Osteocyte (in vitro differentiated cells): ENCODE measurements around the gene RPL38. TPM values are rescaled to one million over a fixed set of nuclear protein-coding genes. Genes with fewer than 3 reads are reported as not detected.

ENCODE experiments used
- DNase-seq: peaks from one replicate; pipeline ENCODE4 v3.0.0; 2021; ENCODE audit warnings: mixed read lengths; ENCODE audit not compliant: unreplicated experiment; ENCODE audit errors: extremely low spot score
- H3K27ac Mint-ChIP-seq: one replicate; pipeline ENCODE4 v1.8.0; 2021; ENCODE audit warnings: mild to moderate bottlenecking, mixed read lengths; ENCODE audit not compliant: unreplicated experiment
- H3K27me3 Mint-ChIP-seq: one replicate; pipeline ENCODE4 v1.8.0; 2021; ENCODE audit warnings: mixed read lengths; ENCODE audit not compliant: unreplicated experiment
- H3K36me3 Mint-ChIP-seq: one replicate; pipeline ENCODE4 v1.8.0; 2021; ENCODE audit warnings: mixed read lengths; ENCODE audit not compliant: unreplicated experiment
- H3K4me1 Mint-ChIP-seq: one replicate; pipeline ENCODE4 v1.8.0; 2021; ENCODE audit warnings: mixed read lengths; ENCODE audit not compliant: unreplicated experiment
- H3K4me3 Mint-ChIP-seq: one replicate; pipeline ENCODE4 v1.8.0; 2021; ENCODE audit warnings: mild to moderate bottlenecking, moderate library complexity, mixed read lengths; ENCODE audit not compliant: unreplicated experiment
- H3K9me3 Mint-ChIP-seq: one replicate; pipeline ENCODE4 v1.8.0; 2021; ENCODE audit warnings: mixed read lengths; ENCODE audit not compliant: unreplicated experiment
- total RNA-seq: library from RNA; stranded (reverse); gene quantifications from 2 replicates; pipeline ENCODE4 v1.2.1, GENCODE V29; 2021
- TF ChIP-seq, protein P1 (sequence below): fragments of 200-600 bp; sonication (generic); IDR thresholded peaks from 2 replicates; pipeline ENCODE4 v1.5.0; 2021; ENCODE audit warnings: antibody characterized with exemption, mild to moderate bottlenecking, moderate library complexity

Gene RPL38
- total RNA-seq, 1 donor from 2014 or later: 755 TPM

DNA sequence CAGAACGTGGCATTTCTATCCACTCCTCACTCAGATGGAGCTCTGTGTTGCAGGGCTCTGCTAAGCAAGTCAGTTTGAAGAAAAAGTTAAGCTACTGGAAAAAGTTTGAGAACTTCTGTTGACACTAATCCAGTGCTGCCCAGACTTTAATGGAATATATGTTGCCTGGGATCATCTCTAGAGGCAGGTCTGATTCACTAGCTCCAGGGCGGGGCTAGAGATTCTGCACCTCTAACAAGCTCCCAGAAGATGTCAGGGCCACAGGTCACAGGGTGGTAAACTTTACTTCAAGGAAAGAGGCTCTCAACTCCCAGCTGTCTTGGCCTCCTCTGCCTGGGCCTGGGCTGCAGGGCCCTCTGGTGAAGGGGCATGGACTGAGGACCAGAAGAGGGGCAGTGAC, 16.7 kb downstream of the RPL38 start:
- H3K36me3 Mint-ChIP-seq: no peaks in the 10 kb centered on the region
- no peaks in the 10 kb centered on the region for H3K9me3 Mint-ChIP-seq
- H3K27me3 Mint-ChIP-seq: no peaks in the 10 kb centered on the region
- no peak overlapping the region for H3K27ac Mint-ChIP-seq
- no peaks in the 10 kb centered on the region for H3K4me1 Mint-ChIP-seq
- H3K4me3 Mint-ChIP-seq: no peak overlapping the region
- TF ChIP-seq, protein P1, sequence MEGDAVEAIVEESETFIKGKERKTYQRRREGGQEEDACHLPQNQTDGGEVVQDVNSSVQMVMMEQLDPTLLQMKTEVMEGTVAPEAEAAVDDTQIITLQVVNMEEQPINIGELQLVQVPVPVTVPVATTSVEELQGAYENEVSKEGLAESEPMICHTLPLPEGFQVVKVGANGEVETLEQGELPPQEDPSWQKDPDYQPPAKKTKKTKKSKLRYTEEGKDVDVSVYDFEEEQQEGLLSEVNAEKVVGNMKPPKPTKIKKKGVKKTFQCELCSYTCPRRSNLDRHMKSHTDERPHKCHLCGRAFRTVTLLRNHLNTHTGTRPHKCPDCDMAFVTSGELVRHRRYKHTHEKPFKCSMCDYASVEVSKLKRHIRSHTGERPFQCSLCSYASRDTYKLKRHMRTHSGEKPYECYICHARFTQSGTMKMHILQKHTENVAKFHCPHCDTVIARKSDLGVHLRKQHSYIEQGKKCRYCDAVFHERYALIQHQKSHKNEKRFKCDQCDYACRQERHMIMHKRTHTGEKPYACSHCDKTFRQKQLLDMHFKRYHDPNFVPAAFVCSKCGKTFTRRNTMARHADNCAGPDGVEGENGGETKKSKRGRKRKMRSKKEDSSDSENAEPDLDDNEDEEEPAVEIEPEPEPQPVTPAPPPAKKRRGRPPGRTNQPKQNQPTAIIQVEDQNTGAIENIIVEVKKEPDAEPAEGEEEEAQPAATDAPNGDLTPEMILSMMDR: no peak
- no peak for DNase-seq

DNA sequence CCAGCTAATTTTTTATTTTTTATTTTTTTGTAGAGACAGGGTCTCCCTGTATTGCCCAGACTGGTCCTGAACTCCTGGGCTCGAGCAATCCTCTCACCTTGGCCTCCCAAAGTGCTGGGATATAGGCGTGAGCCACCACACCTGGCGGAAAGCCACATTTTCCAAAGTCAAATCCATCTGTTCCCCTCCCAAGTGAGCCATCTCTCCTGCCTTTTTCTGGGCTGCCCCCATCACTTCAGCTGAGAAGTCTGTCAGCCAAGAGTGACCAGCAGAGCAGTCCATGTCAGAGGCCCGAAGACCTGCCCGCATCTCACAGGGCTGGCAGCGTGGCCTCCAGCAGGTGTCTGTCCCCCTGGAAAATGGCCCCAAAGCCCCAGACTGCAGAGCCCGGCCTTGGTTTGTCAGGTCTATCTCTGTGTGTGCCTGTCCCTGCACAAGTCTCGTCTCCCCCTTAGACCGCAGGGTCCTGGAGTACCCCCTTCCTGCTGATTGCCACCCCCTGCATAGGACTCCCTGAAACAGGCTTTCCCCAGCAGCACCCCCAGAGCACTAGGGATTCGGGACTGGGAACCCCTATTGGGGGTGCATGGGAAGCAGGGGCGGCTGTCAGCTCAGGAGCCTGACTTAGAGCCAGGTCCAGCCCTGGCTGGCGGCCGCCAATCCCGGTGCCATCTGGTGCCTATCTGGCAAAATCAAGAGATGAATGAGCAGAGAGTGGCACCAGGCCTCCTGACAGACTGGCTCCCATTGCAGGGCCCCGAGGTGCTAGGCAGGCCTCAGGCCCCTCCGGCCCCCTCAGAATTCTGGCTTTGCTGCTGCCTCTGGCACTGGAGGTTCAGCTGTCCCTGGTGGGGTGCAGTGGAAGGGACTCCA, 17.7 kb downstream of the RPL38 start:
- H3K4me1 Mint-ChIP-seq: no peaks in the 10 kb centered on the region
- no peak overlapping the region for H3K4me3 Mint-ChIP-seq
- H3K36me3 Mint-ChIP-seq: no peaks in the 10 kb centered on the region
- no peak overlapping the region for H3K27ac Mint-ChIP-seq
- no peak for DNase-seq
- TF ChIP-seq, protein P1: no peak
- no peaks in the 10 kb centered on the region for H3K27me3 Mint-ChIP-seq
- H3K9me3 Mint-ChIP-seq: no peaks in the 10 kb centered on the region

DNA sequence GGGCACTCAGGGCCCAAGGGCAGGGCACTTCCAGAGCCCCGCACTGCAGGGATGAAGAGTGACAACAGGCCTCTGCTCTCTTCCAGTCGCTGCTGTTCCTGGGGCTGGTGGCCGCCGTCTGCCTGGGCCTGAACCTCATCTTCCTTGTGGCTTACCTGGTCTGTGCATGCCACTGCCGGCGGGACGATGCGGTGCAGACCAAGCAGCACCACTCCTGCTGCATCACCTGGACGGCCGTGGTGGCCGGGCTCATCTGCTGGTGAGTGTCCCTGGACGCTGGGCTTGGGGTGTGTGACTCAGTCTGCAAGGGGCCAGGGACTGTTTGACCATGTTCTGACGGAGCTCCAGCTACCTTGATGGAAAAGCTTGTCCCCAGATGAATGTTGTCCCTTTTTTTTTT, 18.9 kb downstream of the RPL38 start:
- Mint-ChIP-seq H3K27ac (no peak overlapping the region), H3K36me3 (no peaks in the 10 kb centered on the region), H3K9me3 (no peaks in the 10 kb centered on the region), H3K27me3 (no peaks in the 10 kb centered on the region), H3K4me3 (no peak overlapping the region), H3K4me1 (no peaks in the 10 kb centered on the region)
- no peak for DNase-seq
- TF ChIP-seq, protein P1: no peak

DNA sequence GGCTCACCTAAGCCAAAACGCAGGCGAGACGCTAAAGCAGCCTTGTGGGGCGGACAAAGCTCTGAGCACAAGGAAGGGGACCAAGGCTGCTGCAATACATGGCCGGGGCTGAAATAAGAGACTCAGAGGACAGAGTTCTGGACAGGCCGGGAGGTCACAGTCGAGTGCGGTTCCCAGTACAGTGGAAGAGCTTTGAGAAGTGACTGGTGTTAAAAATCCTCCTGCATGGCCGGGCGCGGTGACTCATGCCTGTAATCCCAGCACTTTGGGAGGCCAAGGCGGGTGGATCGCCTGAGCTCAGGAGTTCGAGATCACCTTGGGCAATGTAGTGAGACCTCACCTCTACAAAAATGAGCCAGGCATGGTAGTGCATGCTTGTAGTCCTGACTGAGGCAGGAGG, 20.4 kb downstream of the RPL38 start:
- Mint-ChIP-seq H3K27me3 (no peaks in the 10 kb centered on the region), H3K4me3 (no peak overlapping the region), H3K9me3 (no peaks in the 10 kb centered on the region), H3K4me1 (no peaks in the 10 kb centered on the region), H3K27ac (no peak overlapping the region), H3K36me3 (no peaks in the 10 kb centered on the region)
- DNase-seq: no peak
- TF ChIP-seq, protein P1: no peak

DNA sequence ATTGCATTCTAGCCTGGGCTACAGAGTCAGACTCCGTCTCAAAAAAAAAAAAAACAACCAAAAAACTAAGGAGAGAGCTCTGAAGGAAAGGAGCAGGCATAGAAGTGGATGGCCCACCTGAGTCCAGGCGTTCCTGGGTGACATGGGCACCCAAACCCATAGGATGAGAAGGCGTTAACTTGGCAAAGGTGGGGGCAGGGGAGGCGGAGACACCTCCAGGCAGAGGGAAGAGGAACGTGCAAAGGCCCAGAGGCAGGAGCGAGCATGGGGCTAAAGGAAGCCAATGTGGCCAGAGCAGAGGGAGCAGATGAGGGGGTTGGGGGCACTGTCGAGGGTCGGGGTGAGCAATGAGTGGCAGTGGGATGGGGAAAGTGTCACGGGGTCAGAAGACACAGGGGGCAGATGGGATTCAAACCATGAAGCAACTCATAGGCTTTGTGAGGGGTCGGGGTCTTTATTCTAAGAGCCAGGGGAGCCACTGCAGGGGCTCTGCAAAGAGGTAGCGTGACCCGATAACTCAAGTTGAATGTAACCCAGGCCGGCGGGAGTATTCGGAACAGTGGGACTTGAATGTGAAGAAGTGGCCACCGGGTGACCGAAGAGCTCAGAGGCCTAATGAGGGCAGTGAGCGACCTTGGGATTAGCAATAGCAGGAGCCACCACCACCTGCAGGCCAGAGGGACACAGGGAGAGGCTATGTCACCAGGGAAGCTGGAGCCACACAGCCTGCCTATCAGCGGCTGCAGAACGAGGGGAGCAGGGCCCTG, 21.7 kb downstream of the RPL38 start:
- Mint-ChIP-seq H3K36me3 (no peaks in the 10 kb centered on the region), H3K27me3 (no peaks in the 10 kb centered on the region), H3K27ac (no peak overlapping the region), H3K9me3 (no peaks in the 10 kb centered on the region), H3K4me1 (no peaks in the 10 kb centered on the region), H3K4me3 (no peak overlapping the region)
- TF ChIP-seq, protein P1: no peak
- no peak for DNase-seq
